ENCODE results near the gene TRIM69.

GRCh38 chr15:44765036-44765435, 28.7 kb downstream of the TRIM69 start:
- TF ChIP-seq HDAC2 (IDR thresholded peaks at IDR 0.05; ENCODE audit: borderline replicate concordance in 1 of 2, low read depth in 2 of 2, low read length in 2 of 2) (no peak), CTCF (IDR thresholded peaks at IDR 0.05; ENCODE audit: control extremely low read depth in 1 of 3, insufficient read depth in 1 of 3, low read depth in 1 of 3, low read length in 3 of 3) (no peak), CHD7 (IDR thresholded peaks at IDR 0.05; ENCODE audit: insufficient replicate concordance, low read length) (no peak), CREB1 (IDR thresholded peaks at IDR 0.05) (no peak), RNF2 (IDR thresholded peaks at IDR 0.05; ENCODE audit: borderline replicate concordance, low read depth, low read length, missing control alignments, poor library complexity, severe bottlenecking) (no peak), EP300 (IDR thresholded peaks at IDR 0.05; ENCODE audit: borderline replicate concordance in 1 of 2, low read depth in 2 of 2, low read length in 2 of 2) (no peak), TBP (IDR thresholded peaks at IDR 0.05; ENCODE audit: low read depth, low read length) (no peak), SP2 (IDR thresholded peaks at IDR 0.05; ENCODE audit: low read length) (no peak), CHD1 (IDR thresholded peaks at IDR 0.05; ENCODE audit: low read depth, low read length) (no peak)

All from H1 (cell line).